ENCODE data around the gene AFG3L2. TPM values are rescaled to one million over a fixed set of nuclear protein-coding genes. Genes with fewer than 3 reads are reported as not detected.

AFG3L2 gene
- total and polyA plus RNA-seq, 4 donors: 16.4 to 41.3 (median 33.8) TPM

DNA sequence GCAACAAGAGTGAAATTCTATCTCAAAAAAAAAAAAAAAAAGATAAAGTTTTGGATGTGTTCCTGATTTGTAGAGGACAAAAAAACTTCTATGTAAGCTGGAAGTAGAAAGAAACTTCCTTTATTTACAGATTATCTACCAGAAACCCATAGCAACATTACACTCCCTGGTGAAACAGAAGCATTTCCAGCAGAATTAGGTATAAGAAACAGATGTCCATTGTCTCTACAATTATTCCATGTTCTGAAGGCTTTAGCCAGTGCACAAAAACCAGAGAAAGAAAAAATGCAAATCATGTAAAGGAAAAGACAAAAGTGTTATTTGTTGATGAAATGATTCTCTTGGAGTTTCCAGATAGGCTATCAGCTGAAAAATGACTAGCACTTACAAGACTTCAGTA lies 64.1 kb downstream of the AFG3L2 start:
- TF ChIP-seq, protein P1, sequence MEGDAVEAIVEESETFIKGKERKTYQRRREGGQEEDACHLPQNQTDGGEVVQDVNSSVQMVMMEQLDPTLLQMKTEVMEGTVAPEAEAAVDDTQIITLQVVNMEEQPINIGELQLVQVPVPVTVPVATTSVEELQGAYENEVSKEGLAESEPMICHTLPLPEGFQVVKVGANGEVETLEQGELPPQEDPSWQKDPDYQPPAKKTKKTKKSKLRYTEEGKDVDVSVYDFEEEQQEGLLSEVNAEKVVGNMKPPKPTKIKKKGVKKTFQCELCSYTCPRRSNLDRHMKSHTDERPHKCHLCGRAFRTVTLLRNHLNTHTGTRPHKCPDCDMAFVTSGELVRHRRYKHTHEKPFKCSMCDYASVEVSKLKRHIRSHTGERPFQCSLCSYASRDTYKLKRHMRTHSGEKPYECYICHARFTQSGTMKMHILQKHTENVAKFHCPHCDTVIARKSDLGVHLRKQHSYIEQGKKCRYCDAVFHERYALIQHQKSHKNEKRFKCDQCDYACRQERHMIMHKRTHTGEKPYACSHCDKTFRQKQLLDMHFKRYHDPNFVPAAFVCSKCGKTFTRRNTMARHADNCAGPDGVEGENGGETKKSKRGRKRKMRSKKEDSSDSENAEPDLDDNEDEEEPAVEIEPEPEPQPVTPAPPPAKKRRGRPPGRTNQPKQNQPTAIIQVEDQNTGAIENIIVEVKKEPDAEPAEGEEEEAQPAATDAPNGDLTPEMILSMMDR (IDR thresholded peaks at IDR 0.05; ENCODE audit: control extremely low read depth, extremely low read depth): no peak
- ATAC-seq (ENCODE audit: insufficient read depth, low FRiP score): no peak
- Histone ChIP-seq H3K27ac (ENCODE audit: low read depth in 1 of 2, low read length in 1 of 2) (no peak overlapping the region), H3K9ac (ENCODE audit: insufficient read depth in 1 of 2, low read length in 2 of 2) (no peak overlapping the region), H3K9me3 (ENCODE audit: control insufficient read depth in 4 of 4, insufficient read depth in 3 of 4, low read length in 3 of 4) (peaks cover 0 to 6% (median 1%) of the 10 kb centered on the region in 4 donors), H3K27me3 (ENCODE audit: control insufficient read depth in 3 of 3, insufficient read depth in 3 of 3, low read length in 2 of 3) (peaks cover 0 to 6% (median 3%) of the 10 kb centered on the region in 3 donors), H3K4me1 (ENCODE audit: control insufficient read depth in 5 of 5, insufficient read depth in 5 of 5, low read length in 5 of 5) (peaks cover 0 to 42% (median 7%) of the 10 kb centered on the region in 5 donors), H3K36me3 (ENCODE audit: control insufficient read depth in 4 of 4, insufficient read depth in 4 of 4, low read length in 4 of 4) (peaks cover 8 to 23% (median 19%) of the 10 kb centered on the region in 4 donors), H3K4me3 (no peak overlapping the region)
- no peak for DNase-seq

DNA sequence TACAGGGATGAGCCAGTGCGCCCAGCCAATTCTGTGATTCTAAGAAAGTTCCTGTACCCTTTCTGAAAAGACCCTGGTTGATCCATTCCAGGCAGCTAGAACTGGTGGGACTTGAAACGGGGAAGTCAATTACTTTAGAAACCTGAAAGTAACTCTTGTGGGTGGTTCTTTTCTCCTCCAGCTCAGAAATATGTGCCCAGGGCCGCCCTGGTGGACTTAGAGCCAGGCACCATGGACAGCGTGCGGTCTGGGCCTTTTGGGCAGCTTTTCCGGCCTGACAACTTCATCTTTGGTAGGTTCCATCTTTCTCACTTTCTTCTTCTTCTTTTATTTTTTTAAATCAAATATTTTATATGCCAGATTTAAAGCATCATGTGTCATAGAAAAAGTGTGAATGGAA lies 66.3 kb downstream of the AFG3L2 start:
- Histone ChIP-seq H3K4me3 (no peak overlapping the region), H3K36me3 (ENCODE audit: control insufficient read depth in 4 of 4, insufficient read depth in 4 of 4, low read length in 4 of 4) (peaks cover 6 to 21% (median 18%) of the 10 kb centered on the region in 4 donors), H3K9me3 (ENCODE audit: control insufficient read depth in 4 of 4, insufficient read depth in 3 of 4, low read length in 3 of 4) (peaks cover 0 to 6% (median 1%) of the 10 kb centered on the region in 4 donors), H3K27me3 (ENCODE audit: control insufficient read depth in 3 of 3, insufficient read depth in 3 of 3, low read length in 2 of 3) (peaks cover 0 to 9% (median 3%) of the 10 kb centered on the region in 3 donors), H3K4me1 (ENCODE audit: control insufficient read depth in 5 of 5, insufficient read depth in 5 of 5, low read length in 5 of 5) (peaks cover 5 to 29% (median 8%) of the 10 kb centered on the region in 5 donors), H3K27ac (ENCODE audit: low read depth in 1 of 2, low read length in 1 of 2) (peak overlapping the region in 1 of 2 donors; percentile 35), H3K9ac (ENCODE audit: insufficient read depth in 1 of 2, low read length in 2 of 2) (no peak overlapping the region)
- ATAC-seq (ENCODE audit: insufficient read depth, low FRiP score) (no peak), DNase-seq (no peak)
- TF ChIP-seq, protein P1 (IDR thresholded peaks at IDR 0.05; ENCODE audit: control extremely low read depth, extremely low read depth): no peak
- WGBS, 2 donors: 95 to 96% methylated on average over 6 of the region's 6 CpGs

DNA sequence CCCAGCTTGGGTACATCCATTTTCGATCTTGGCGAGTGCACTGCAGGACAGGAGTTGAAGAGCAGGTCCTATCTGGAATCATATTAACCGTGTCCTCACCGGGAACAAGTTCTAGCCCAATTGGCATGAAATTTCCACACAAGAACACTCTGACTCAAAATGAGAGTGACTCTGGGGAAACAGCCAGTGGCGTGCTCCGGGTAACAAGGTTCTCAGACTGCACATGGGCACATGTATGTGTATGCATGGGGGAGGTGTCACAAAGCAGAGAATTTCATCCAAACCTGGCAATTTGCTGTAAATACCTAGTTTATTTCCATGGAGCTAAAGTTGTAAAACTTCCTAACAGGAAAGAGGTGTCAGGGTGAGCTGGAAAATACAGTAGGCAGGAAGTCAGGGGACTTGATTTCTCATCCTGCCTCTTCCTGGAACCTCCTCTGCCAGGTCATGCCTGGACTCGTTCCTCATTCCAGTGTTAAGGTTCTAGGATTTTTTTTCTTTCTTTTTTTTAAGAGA lies 67.3 kb downstream of the AFG3L2 start:
- Histone ChIP-seq H3K27ac (ENCODE audit: low read depth in 1 of 2, low read length in 1 of 2) (peak overlapping the region; percentile 21 to 45), H3K9ac (ENCODE audit: insufficient read depth in 1 of 2, low read length in 2 of 2) (peak overlapping the region in 1 of 2 donors; percentile 42), H3K27me3 (ENCODE audit: control insufficient read depth in 3 of 3, insufficient read depth in 3 of 3, low read length in 2 of 3) (peaks cover 0 to 9% (median 3%) of the 10 kb centered on the region in 3 donors), H3K4me1 (ENCODE audit: control insufficient read depth in 5 of 5, insufficient read depth in 5 of 5, low read length in 5 of 5) (peaks cover 5 to 25% (median 8%) of the 10 kb centered on the region in 5 donors), H3K9me3 (ENCODE audit: control insufficient read depth in 4 of 4, insufficient read depth in 3 of 4, low read length in 3 of 4) (peaks cover 0 to 6% (median 1%) of the 10 kb centered on the region in 4 donors), H3K36me3 (ENCODE audit: control insufficient read depth in 4 of 4, insufficient read depth in 4 of 4, low read length in 4 of 4) (peaks cover 6 to 21% (median 16%) of the 10 kb centered on the region in 4 donors), H3K4me3 (no peak overlapping the region)
- TF ChIP-seq, protein P1 (IDR thresholded peaks at IDR 0.05; ENCODE audit: control extremely low read depth, extremely low read depth): no peak
- ATAC-seq (ENCODE audit: insufficient read depth, low FRiP score) (no peak), DNase-seq (peak in 2 of 3 donors; percentile 14 to 23)
- WGBS, 2 donors: 63 to 75% methylated on average over 7 of the region's 7 CpGs

All from lung (tissue), 12 donors.